Limb (tissue), 2 donors: Measurements from ENCODE around the gene TBX20.
A peak's percentile ranks its signal among the peaks of the same experiment; 100 is the strongest.
"Not testable (repeated sequence)": the region's sequence is repeated elsewhere in the genome, so short reads cannot be mapped to it uniquely, and the experiment has no call there.

Experiments used
- DNase-seq, 2 donors: peaks; one replicate each; pipeline ENCODE4 v3.0.0-alpha.2; 2016; ENCODE audit errors: extremely low spot score in 2 of 2

Gene TBX20

DNA sequence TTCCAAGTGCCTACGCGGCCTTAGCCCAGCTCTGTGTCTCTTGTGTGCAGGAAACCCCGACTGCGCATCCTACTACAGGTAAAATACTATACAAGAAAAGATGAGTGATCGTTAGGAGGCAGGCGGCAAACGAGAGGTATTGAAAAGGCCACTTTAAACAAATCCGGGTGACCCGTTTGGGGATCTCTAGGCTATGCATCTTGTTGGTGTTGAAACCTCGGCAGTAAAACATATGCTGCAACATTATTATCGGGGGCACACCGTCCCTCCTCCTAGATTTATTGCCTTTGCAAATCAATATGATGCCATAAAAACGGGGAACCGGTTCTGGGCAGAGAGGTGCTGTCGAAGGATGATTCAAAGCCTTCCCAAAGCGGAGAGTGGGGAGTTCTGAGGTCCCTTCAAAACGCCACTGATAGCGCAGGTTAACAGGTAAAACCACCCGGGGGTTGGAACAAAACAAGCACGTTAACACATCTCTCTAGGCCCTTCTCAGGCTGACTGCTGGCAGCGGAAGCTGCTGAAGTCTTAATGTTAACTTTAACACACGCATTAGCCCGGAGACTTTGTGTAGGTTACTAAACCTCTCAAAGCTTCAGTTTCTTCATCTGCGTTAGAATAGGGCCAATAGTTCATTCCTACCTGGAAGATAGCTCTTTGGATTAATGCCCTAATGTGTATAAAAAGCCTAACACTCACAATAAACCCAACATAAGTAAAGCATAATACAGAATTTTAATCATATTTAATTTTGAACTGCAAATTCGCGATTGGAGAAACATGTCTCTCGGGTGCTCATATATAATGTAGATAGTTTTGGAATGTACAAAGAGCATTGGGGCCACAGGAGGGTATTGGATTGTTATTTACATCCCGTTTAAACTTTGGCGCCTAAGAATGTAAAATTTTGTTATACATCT is 2.6 kb upstream of the TBX20 start:
- DNase-seq = peak in 1 of 2 donors; percentile 64

GRCh38 chr7:35255443-35256255 is 1.7 kb upstream of the TBX20 start:
- peak in 1 of 2 donors; percentile 66 for DNase-seq

GRCh38 chr7:35254496-35255442 is 869 bp upstream of the TBX20 start:
- DNase-seq = peak in 1 of 2 donors; percentile 62

DNA sequence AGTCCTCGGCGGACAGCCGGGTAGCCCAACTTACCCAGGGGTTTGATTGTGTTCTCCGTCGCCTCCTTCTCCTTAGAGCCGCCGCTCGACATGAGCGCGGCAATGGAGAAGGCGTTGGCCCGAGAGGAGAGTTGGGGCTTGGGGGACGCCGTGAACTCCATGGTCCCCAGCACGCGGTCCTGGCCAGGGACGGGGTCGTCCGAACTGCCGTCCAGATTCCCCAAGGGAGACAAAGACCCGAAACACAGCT is 515 bp downstream of the TBX20 start:
- DNase-seq = no peak

- DNase-seq = no peak
Observed at GRCh38 chr7:35252612-35253459, 1.1 kb downstream of the TBX20 start.

DNA sequence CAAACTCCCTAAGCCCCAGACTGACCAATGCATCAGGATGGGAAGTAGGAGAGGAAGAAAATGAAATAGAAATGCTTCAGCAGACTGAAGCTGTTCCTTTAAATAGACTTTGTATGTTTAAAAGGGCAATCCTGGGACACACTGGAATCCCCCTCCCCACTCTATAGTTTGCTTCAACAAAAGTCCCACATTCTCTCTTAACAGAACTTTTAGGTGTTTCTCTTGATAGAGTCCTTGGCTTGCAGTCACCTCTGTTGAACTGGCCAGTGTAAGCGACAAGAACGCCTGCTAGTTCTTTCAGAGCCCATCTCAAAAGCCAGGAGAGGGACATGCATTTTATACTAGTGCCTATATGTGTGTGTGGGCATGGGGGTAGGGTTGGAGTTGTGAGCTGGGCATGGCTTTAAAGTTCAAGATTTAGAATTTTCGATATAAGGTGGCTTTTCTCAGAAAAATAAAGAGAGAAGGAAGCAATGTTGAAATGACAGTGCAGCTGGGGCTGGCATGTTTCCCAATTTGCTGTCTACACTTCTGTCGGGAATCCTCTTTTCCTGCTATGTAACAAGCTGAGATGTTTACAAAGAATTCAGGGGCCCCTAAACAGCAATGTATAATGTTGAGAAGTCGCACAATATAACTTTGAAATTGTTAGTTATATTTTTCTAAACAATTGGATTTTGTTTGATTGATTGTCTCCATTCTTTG is 2.1 kb downstream of the TBX20 start:
- DNase-seq = no peak

- no peak for DNase-seq
Observed at GRCh38 chr7:35250941-35251340, 3.0 kb downstream of the TBX20 start.

DNA sequence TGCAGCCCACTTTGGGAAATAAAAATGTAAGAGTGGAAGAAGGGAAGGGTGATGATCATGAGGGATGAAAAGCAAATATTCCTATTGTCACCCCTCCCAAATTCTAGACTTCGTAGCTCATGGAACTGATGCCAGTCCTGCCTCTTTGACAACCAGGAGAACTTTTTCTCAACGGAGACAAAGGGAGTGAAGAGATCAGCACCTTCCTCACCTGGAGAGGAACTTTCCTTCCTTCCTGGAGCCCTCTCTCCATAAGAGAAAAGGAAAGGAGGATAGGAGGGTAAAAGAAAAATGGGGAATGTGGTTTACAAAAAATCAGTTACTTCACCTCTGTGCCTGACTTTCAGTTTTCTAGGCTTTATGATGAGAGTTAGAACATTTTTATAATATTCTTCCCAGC is 3.4 kb downstream of the TBX20 start:
- DNase-seq = no peak

DNA sequence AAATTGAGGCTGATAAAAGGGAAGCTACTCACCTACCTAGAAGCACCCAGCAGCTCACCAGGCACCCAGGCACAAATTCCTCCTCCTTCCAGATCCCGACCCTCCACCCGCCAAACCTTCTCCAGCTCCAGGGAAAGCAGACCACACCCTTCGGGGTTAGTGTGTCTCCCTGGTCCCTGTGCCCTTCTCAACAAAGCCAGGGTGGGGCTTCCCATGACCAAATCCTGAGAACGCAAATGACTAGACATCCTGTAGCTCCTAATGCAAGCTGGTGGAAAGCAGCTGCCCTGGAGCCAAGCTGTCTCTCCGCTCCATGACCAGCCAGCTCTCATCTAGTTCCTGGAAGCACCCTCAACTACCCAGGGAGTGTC is 4.4 kb downstream of the TBX20 start:
- DNase-seq = no peak

DNA sequence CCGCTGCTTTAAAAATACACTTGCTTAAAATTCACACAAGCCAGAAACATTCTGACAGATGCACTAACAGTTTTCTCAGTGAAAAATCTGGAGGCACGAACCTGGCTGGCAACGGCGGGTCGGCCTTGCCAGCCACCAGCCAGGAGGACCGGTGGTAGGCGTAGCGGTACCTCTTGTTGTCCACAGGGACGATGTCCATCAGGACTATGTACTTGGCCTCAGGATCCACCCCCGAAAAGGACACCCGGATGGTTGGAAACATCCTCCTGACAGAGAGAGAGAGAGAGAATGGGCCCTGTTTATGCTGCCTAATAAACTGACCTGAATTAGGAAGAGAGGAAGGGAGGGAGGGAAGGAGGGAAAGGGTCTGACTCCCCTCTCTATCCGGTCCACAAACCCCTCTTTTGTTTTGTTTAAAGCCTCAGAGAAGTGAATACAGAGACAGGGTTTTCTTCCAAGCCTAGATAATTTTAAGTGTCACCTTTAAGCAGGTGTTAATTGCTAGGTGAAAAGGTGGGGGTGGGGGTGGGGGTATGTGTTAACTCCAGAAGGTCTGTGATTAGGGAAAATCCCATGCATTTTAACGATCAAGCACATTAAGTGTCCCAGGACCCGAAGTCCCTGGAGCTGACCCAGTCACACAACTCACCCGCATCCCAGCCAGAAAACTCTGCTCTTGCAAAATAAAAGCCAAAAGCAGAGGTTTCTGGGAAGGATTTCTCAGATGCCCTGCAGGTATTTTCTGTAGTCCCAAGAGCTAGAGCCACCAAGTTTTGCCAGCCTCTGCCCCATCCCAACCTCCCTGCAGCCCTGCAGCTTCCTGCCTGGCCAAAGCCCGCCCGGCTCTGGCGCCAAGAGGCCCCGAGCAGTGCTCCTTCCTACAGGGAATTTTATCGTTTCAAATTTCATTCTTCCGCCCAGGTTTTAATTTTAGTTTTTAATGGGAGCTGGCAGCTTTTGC is 5.0 kb downstream of the TBX20 start:
- DNase-seq = no peak

- no peak for DNase-seq
Observed at GRCh38 chr7:35246819-35247218, 7.1 kb downstream of the TBX20 start.

GRCh38 chr7:35241884-35242283 is 12.0 kb downstream of the TBX20 start:
- DNase-seq = no peak

DNA sequence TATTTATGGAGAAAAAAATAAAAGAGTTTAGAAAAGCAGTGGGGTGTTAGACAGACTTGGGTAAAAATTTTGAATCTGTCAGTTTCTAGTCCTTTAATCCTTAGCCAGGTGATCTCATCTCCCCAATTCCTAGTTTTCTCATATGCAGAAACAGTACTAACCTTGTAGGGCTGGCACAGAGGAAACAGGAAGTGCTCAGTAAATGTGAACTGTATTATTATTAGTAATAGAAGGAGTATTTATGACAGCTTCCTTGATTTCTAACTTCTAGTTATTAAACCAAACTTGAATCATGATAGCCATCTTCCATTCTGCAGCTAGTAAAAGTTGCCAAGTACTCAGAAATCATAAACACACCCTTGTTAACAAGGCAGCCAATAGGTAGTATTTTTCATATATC is 12.5 kb downstream of the TBX20 start:
- DNase-seq = no peak

- not testable (repeated sequence) for DNase-seq
Observed at GRCh38 chr7:35241008-35241407, 12.9 kb downstream of the TBX20 start.

- DNase-seq = not testable (repeated sequence)
Observed at GRCh38 chr7:35238456-35238855, 15.4 kb downstream of the TBX20 start.

- no peak for DNase-seq
Observed at GRCh38 chr7:35232994-35233393, 20.9 kb downstream of the TBX20 start.

- DNase-seq = not testable (repeated sequence)
Observed at GRCh38 chr7:35231221-35231620, 22.7 kb downstream of the TBX20 start.

DNA sequence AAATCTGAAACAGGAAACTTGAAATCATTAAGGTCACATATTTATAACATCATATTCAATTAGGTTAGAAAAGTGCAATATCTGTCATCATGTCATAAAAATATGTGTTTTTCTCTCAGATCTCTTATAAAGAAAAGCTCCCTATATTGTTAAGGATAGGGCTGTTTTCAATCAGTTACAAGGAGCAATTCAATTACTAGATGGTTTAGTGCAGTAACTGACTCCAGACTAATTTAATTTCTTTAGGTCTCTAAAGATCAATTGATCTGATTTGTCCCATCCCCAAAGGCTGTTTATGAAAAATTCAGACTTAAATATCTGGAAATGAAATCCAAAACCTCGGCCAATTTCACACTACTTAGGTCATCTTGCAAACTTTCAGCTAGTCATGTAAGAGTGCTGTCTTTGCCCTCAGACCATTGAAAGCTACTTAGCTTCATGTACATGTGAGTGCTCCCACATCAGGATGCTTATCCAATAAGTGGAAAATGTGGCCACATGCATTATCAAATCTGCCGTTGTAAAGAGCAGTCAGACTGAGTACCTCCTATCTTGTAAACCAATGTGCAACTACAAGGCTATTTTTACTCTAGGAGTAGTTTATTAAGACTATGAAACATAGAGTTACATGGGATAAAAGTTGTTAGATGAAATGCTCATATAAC is 24.7 kb downstream of the TBX20 start:
- not testable (repeated sequence) for DNase-seq
